ENCODE results near the gene SIM2. TPM values are rescaled to one million over a fixed set of nuclear protein-coding genes. Genes with fewer than 3 reads are reported as not detected.

SIM2 gene
- total RNA-seq, 3 donors from 2014 or later (not counting 1 experiment from before 2014, with no cell fraction given), result not detected

GRCh38 chr21:36686955-36687354, 12.0 kb upstream of the SIM2 start:
- H3K4me3 Mint-ChIP-seq, result no peak overlapping the region
- no peak overlapping the region for H3K27ac ChIP-seq (ENCODE audit: low read length)
- no peak overlapping the region for H3K4me3 ChIP-seq (ENCODE audit: low read length)
- no peaks in the 10 kb centered on the region for H3K9me3 Mint-ChIP-seq
- H3K36me3 ChIP-seq (ENCODE audit: control insufficient read depth, insufficient read depth, low read length), result no peaks in the 10 kb centered on the region
- H3K27ac Mint-ChIP-seq, result no peak overlapping the region
- no peaks in the 10 kb centered on the region for H3K4me1 ChIP-seq (ENCODE audit: control insufficient read depth, insufficient read depth, low read length)
- DNase-seq, result no peak
- H3K36me3 Mint-ChIP-seq, result no peaks in the 10 kb centered on the region
- intact Hi-C loops (cut with micrococcal nuclease), result no loop called here
- peaks cover 14% of the 10 kb centered on the region for H3K27me3 ChIP-seq (ENCODE audit: control insufficient read depth, insufficient read depth, low read length)
- TF ChIP-seq CTCF (IDR thresholded peaks at IDR 0.05), result no peak
- no peaks in the 10 kb centered on the region for H3K4me1 Mint-ChIP-seq
- no peaks in the 10 kb centered on the region for H3K9me3 ChIP-seq (ENCODE audit: control insufficient read depth, insufficient read depth, low read length)
- ATAC-seq, result no peak
- WGBS (ENCODE audit: insufficient coverage), result 96% methylated on average over 4 of the region's 6 CpGs
- H3K27me3 Mint-ChIP-seq (ENCODE audit: low read depth in 2 of 2), result peaks cover 39 to 63% of the 10 kb centered on the region in 2 donors

GRCh38 chr21:36688324-36688723, 10.6 kb upstream of the SIM2 start:
- Mint-ChIP-seq H3K27me3 (ENCODE audit: low read depth in 2 of 2) (peaks cover 38 to 56% of the 10 kb centered on the region in 2 donors), H3K4me3 (no peak overlapping the region), H3K4me1 (no peaks in the 10 kb centered on the region), H3K27ac (no peak overlapping the region), H3K36me3 (no peaks in the 10 kb centered on the region), H3K9me3 (no peaks in the 10 kb centered on the region)
- TF ChIP-seq CTCF (IDR thresholded peaks at IDR 0.05), result no peak
- ATAC-seq (no peak), DNase-seq (no peak)
- Histone ChIP-seq H3K4me1 (ENCODE audit: control insufficient read depth, insufficient read depth, low read length) (no peaks in the 10 kb centered on the region), H3K4me3 (ENCODE audit: low read length) (no peak overlapping the region), H3K9me3 (ENCODE audit: control insufficient read depth, insufficient read depth, low read length) (no peaks in the 10 kb centered on the region), H3K27me3 (ENCODE audit: control insufficient read depth, insufficient read depth, low read length) (peaks cover 14% of the 10 kb centered on the region), H3K36me3 (ENCODE audit: control insufficient read depth, insufficient read depth, low read length) (no peaks in the 10 kb centered on the region), H3K27ac (ENCODE audit: low read length) (no peak overlapping the region)
- intact Hi-C loops (cut with micrococcal nuclease), result no loop called here
- WGBS (ENCODE audit: insufficient coverage), result 52% methylated on average over 6 of the region's 6 CpGs

GRCh38 chr21:36689324-36689723, 9.6 kb upstream of the SIM2 start:
- Histone ChIP-seq H3K36me3 (ENCODE audit: control insufficient read depth, insufficient read depth, low read length) (no peaks in the 10 kb centered on the region), H3K9me3 (ENCODE audit: control insufficient read depth, insufficient read depth, low read length) (no peaks in the 10 kb centered on the region), H3K4me3 (ENCODE audit: low read length) (no peak overlapping the region), H3K27me3 (ENCODE audit: control insufficient read depth, insufficient read depth, low read length) (peaks cover 14% of the 10 kb centered on the region), H3K27ac (ENCODE audit: low read length) (no peak overlapping the region), H3K4me1 (ENCODE audit: control insufficient read depth, insufficient read depth, low read length) (no peaks in the 10 kb centered on the region)
- Mint-ChIP-seq H3K9me3 (no peaks in the 10 kb centered on the region), H3K4me1 (peaks cover 0 to 5% of the 10 kb centered on the region in 2 donors), H3K27ac (no peak overlapping the region), H3K4me3 (no peak overlapping the region), H3K27me3 (ENCODE audit: low read depth in 2 of 2) (peaks cover 39 to 58% of the 10 kb centered on the region in 2 donors), H3K36me3 (no peaks in the 10 kb centered on the region)
- ATAC-seq, result no peak
- TF ChIP-seq CTCF (IDR thresholded peaks at IDR 0.05), result no peak
- WGBS (ENCODE audit: insufficient coverage), result 81% methylated on average over 7 of the region's 7 CpGs
- DNase-seq, result no peak
- intact Hi-C loops (cut with micrococcal nuclease), result no loop called here
